ENCODE results near the gene ELAVL4. TPM values are rescaled to one million over a fixed set of nuclear protein-coding genes. Genes with fewer than 3 reads are reported as not detected.

ELAVL4 gene
- total RNA-seq, 4 donors from 2014 or later, result 1.2 TPM; not detected in 3

DNA sequence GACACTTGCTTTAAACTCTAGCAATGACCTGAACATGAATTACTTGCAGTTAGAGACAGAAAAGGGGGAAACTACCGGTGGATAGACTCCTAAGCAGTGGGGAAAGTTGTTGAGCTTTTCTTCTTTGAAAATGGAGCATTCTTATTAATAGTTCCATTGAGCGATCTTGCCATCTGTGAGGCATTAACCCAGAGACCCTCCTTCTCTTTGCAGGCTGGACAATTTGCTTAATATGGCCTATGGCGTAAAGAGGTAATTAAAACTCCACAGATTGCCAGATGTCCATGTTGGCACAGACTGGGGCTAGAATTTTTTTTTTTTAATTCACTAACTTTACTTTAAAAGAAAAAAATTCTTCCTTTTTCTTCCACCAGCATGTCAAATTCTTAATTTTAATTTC, 88.5 kb downstream of the ELAVL4 start:
- no peaks in the 10 kb centered on the region for H3K27me3 ChIP-seq
- no peak overlapping the region for H3K4me3 ChIP-seq
- H3K9me3 ChIP-seq, result no peaks in the 10 kb centered on the region
- no peaks in the 10 kb centered on the region for H3K4me1 ChIP-seq
- TF ChIP-seq, protein P1, sequence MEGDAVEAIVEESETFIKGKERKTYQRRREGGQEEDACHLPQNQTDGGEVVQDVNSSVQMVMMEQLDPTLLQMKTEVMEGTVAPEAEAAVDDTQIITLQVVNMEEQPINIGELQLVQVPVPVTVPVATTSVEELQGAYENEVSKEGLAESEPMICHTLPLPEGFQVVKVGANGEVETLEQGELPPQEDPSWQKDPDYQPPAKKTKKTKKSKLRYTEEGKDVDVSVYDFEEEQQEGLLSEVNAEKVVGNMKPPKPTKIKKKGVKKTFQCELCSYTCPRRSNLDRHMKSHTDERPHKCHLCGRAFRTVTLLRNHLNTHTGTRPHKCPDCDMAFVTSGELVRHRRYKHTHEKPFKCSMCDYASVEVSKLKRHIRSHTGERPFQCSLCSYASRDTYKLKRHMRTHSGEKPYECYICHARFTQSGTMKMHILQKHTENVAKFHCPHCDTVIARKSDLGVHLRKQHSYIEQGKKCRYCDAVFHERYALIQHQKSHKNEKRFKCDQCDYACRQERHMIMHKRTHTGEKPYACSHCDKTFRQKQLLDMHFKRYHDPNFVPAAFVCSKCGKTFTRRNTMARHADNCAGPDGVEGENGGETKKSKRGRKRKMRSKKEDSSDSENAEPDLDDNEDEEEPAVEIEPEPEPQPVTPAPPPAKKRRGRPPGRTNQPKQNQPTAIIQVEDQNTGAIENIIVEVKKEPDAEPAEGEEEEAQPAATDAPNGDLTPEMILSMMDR (IDR thresholded peaks at IDR 0.05), result no peak
- no peak for TF ChIP-seq POLR2A (IDR thresholded peaks at IDR 0.05)
- no peak overlapping the region for H3K27ac ChIP-seq
- no peaks in the 10 kb centered on the region for H3K36me3 ChIP-seq
- no peak for DNase-seq
- intact Hi-C loops (cut with DNase I; ENCODE audit: low total_unique reads), result no loop called here

DNA sequence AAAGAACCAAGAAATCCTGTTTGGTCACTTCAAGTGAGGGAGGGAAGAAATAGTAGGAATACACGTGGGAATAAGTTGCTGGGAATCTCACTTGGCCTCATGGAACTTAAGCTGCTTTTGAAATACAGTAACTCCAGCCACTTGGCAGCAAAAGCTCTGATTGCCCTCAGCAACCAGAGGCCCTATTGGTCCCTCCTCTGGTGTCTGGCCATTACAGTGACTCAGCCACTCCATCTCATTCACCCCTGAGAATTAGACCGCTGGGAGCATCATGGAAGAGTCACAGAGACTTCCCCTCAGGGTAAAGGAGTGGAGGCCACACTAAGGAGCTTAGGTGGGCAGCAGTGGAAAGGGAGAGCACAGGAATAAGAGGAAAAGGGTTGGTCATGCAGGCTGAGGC, 99.6 kb downstream of the ELAVL4 start:
- H3K36me3 ChIP-seq, result no peaks in the 10 kb centered on the region
- DNase-seq, result no peak
- intact Hi-C loops (cut with DNase I; ENCODE audit: low total_unique reads), result no loop called here
- H3K4me3 ChIP-seq, result no peak overlapping the region
- H3K4me1 ChIP-seq, result no peaks in the 10 kb centered on the region
- H3K27ac ChIP-seq, result no peak overlapping the region
- no peaks in the 10 kb centered on the region for H3K27me3 ChIP-seq
- no peaks in the 10 kb centered on the region for H3K9me3 ChIP-seq
- TF ChIP-seq POLR2A (IDR thresholded peaks at IDR 0.05), result no peak
- TF ChIP-seq, protein P1 (IDR thresholded peaks at IDR 0.05), result no peak

DNA sequence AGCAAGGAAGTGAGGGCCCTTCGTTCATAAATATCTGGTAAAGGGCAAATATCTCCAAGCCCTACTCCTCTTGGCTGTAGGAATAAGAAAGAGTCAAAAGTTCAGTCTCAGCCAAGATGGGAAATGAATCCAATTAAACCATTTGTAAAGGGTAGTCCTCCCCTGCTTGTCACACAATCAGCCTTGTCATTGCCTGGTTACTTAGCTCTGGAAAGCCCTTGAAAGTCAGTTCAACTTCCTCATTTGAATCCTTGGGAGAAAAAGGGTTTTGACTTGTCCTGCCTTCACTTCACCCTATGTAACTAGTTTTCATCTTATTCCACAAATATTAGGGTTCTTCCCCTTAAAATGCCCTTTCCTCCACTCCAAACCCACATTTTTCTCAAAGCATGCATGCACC, 100.0 kb downstream of the ELAVL4 start:
- intact Hi-C loops (cut with DNase I; ENCODE audit: low total_unique reads), result no loop called here
- Histone ChIP-seq H3K4me1 (no peaks in the 10 kb centered on the region), H3K27ac (no peak overlapping the region)

DNA sequence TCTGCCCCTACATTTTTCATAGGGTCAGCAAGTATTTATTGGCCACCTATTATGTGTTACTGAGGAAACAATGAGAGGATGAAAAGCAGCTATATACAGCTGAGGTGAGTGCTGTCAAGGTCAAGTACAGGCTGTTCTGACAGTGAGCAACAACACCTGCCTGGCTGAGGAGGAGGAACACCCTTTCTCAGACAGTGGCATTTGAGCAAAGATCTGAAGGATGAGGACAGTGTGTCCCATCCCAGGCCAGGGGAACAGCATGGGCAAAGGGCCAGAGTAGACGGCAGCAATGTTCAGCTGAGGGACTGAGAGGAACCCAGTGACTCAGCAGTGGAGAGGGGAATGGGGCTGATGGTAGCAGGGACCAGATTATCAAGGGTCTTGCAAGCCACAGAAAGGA, 101.0 kb downstream of the ELAVL4 start:
- no peak for TF ChIP-seq POLR2A (IDR thresholded peaks at IDR 0.05)
- TF ChIP-seq, protein P1 (IDR thresholded peaks at IDR 0.05), result no peak
- Histone ChIP-seq H3K4me3 (no peak overlapping the region), H3K4me1 (no peaks in the 10 kb centered on the region), H3K27ac (no peak overlapping the region), H3K36me3 (no peaks in the 10 kb centered on the region), H3K9me3 (no peaks in the 10 kb centered on the region), H3K27me3 (no peaks in the 10 kb centered on the region)
- intact Hi-C loops (cut with DNase I; ENCODE audit: low total_unique reads), result no loop called here
- no peak for DNase-seq

More for the DNA sequence above, 100.0 kb downstream of the ELAVL4 start:
- TF ChIP-seq, protein P1 (IDR thresholded peaks at IDR 0.05), result no peak
- no peak for TF ChIP-seq POLR2A (IDR thresholded peaks at IDR 0.05)
- DNase-seq, result no peak
- Histone ChIP-seq H3K4me3 (no peak overlapping the region), H3K36me3 (no peaks in the 10 kb centered on the region), H3K9me3 (no peaks in the 10 kb centered on the region), H3K27me3 (no peaks in the 10 kb centered on the region)

DNA sequence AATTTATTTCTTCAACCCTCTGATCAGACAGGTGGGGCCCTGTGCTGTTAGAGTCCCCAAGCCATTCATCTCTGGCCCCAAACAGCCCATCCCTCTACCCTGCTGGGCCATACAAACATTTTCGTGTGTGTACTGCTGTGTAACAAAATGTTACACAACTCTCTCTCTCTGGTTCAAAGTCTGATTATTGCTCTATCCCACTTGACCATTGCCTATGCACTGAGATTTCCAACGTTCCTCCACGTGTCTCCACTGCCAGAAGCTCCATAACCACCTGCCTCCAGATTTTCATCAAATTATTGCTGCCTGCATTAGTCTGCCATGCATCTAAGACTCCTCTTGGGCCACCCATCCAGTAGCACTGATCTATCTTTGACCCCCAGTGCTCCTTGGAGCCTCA, 104.8 kb downstream of the ELAVL4 start:
- no peak for DNase-seq
- no peaks in the 10 kb centered on the region for H3K36me3 ChIP-seq
- H3K9me3 ChIP-seq, result no peaks in the 10 kb centered on the region
- no peaks in the 10 kb centered on the region for H3K27me3 ChIP-seq
- TF ChIP-seq, protein P1 (IDR thresholded peaks at IDR 0.05), result no peak
- TF ChIP-seq POLR2A (IDR thresholded peaks at IDR 0.05), result no peak
- H3K4me3 ChIP-seq, result no peak overlapping the region
- no peak overlapping the region for H3K27ac ChIP-seq
- intact Hi-C loops (cut with DNase I; ENCODE audit: low total_unique reads), result no loop called here
- H3K4me1 ChIP-seq, result no peaks in the 10 kb centered on the region

Measured in uterus (tissue), 4 donors.